PFSK-1 (cell line): ENCODE results near the gene XYLT1.

ENCODE experiments used
- POLR2AphosphoS5 ChIP-seq: IDR thresholded peaks from 2 replicates; pipeline ENCODE4 v1.6.1; 2012; ENCODE audit warnings: low read depth, mild to moderate bottlenecking, control low read depth, low read length, moderate library complexity
- SIN3A ChIP-seq: IDR thresholded peaks from 2 replicates; pipeline ENCODE4 v1.6.1; 2012; ENCODE audit warnings: mild to moderate bottlenecking, low read length, moderate library complexity, borderline replicate concordance; ENCODE audit not compliant: insufficient read depth
- TAF1 ChIP-seq: IDR thresholded peaks from 2 replicates; pipeline ENCODE4 v1.6.1; 2012; ENCODE audit warnings: low read length, control low read depth, borderline replicate concordance; ENCODE audit not compliant: insufficient read depth
- TF ChIP-seq, protein P1 (sequence below), 2 experiments: IDR thresholded peaks; 2 replicates each; pipeline versions ENCODE4 v1.6.1 to v1.8.0; 2011 to 2012; ENCODE audit warnings: low read depth in 2 of 2, low read length in 2 of 2, control low read depth in 1 of 2, inconsistent platforms in 1 of 2, mild to moderate bottlenecking in 1 of 2, moderate library complexity in 1 of 2; ENCODE audit not compliant: insufficient read depth in 1 of 2

DNA sequence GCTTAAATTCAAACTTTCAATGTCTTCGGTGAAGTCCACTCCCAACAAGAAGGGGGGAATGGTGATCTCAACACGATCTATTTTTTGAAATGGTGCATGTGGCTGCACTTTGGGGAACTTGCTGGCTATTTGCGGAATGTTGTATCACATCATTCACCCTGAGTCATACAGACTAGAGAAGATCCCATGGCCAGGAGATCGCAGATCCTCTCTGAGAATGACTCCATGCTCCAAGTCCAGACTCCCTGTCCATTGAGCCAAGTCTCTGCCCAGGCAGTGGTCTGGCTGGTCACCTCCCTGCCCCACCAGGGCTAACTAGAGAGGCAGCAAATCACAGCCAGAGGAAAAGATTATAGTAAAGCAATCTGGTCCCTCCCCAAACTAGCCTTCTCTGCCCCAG lies 120.6 kb downstream of the XYLT1 start:
- TF ChIP-seq, protein P1, sequence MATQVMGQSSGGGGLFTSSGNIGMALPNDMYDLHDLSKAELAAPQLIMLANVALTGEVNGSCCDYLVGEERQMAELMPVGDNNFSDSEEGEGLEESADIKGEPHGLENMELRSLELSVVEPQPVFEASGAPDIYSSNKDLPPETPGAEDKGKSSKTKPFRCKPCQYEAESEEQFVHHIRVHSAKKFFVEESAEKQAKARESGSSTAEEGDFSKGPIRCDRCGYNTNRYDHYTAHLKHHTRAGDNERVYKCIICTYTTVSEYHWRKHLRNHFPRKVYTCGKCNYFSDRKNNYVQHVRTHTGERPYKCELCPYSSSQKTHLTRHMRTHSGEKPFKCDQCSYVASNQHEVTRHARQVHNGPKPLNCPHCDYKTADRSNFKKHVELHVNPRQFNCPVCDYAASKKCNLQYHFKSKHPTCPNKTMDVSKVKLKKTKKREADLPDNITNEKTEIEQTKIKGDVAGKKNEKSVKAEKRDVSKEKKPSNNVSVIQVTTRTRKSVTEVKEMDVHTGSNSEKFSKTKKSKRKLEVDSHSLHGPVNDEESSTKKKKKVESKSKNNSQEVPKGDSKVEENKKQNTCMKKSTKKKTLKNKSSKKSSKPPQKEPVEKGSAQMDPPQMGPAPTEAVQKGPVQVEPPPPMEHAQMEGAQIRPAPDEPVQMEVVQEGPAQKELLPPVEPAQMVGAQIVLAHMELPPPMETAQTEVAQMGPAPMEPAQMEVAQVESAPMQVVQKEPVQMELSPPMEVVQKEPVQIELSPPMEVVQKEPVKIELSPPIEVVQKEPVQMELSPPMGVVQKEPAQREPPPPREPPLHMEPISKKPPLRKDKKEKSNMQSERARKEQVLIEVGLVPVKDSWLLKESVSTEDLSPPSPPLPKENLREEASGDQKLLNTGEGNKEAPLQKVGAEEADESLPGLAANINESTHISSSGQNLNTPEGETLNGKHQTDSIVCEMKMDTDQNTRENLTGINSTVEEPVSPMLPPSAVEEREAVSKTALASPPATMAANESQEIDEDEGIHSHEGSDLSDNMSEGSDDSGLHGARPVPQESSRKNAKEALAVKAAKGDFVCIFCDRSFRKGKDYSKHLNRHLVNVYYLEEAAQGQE (IDR thresholded peaks at IDR 0.05; ENCODE audit: insufficient read depth in 1 of 2, low read depth in 2 of 2, low read length in 2 of 2): no peak
- no peak for TF ChIP-seq SIN3A
- no peak for TF ChIP-seq TAF1
- TF ChIP-seq POLR2AphosphoS5: no peak
